Measurements from ENCODE around the gene CEP57L1. TPM values are rescaled to one million over a fixed set of nuclear protein-coding genes. Genes with fewer than 3 reads are reported as not detected.

Gene CEP57L1
- total and polyA plus RNA-seq, 2 experiments from 2014 or later, result 17.1 to 20.2 TPM

DNA sequence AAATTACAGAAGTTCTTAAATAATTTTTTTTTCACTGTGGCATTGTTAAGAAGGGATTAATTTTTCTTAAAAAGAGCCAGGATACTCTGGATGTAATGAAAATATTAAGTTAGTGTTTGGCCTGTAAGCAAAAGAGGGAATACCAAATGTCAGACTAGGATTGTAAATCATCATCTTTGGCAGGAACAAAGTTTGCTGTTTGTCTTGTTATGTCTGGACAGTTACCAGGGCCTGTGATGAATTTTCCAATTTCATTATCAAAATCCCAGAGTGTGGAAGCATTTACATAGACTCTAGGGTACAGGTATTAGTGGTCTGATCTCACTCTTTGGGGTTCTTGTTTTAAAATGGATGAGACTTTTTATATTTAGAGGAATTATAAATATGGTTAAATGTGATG lies 26.1 kb downstream of the CEP57L1 start:
- Histone ChIP-seq H3K4me3 (no peak overlapping the region), H3K27ac (ENCODE audit: low read depth) (no peak overlapping the region), H3K36me3 (ENCODE audit: insufficient read depth) (no peaks in the 10 kb centered on the region), H3F3A (replicated peaks; ENCODE audit: low read depth) (no peaks in the 10 kb centered on the region), H3K79me2 (replicated peaks; ENCODE audit: insufficient read depth) (no peaks in the 10 kb centered on the region), H3K4me2 (no peak overlapping the region), H3K27me3 (ENCODE audit: insufficient read depth) (no peaks in the 10 kb centered on the region), H4K20me1 (replicated peaks; ENCODE audit: insufficient read depth) (no peaks in the 10 kb centered on the region), H3K9me2 (ENCODE audit: insufficient read depth) (no peaks in the 10 kb centered on the region), H3K4me1 (ENCODE audit: insufficient read depth) (no peaks in the 10 kb centered on the region), H2AFZ (no peak overlapping the region)
- H3K9me3 Mint-ChIP-seq, result no peaks in the 10 kb centered on the region
- no peaks in the 10 kb centered on the region for H3K4me1 Mint-ChIP-seq
- no peaks in the 10 kb centered on the region for H3K36me3 Mint-ChIP-seq (ENCODE audit: low read depth)
- no peak overlapping the region for H3K27ac Mint-ChIP-seq
- no peak overlapping the region for H3K4me3 Mint-ChIP-seq
- no peaks in the 10 kb centered on the region for H3K27me3 Mint-ChIP-seq (ENCODE audit: insufficient read depth, low read depth, poor library complexity)
- DNase-seq (ENCODE audit: low spot score), result no peak
- ATAC-seq, result no peak
- no peak for TF ChIP-seq POLR2AphosphoS5 (IDR thresholded peaks at IDR 0.05; ENCODE audit: low read depth)
- no peak for TF ChIP-seq NANOG (IDR thresholded peaks at IDR 0.05; ENCODE audit: borderline replicate concordance)
- TF ChIP-seq, protein P1, sequence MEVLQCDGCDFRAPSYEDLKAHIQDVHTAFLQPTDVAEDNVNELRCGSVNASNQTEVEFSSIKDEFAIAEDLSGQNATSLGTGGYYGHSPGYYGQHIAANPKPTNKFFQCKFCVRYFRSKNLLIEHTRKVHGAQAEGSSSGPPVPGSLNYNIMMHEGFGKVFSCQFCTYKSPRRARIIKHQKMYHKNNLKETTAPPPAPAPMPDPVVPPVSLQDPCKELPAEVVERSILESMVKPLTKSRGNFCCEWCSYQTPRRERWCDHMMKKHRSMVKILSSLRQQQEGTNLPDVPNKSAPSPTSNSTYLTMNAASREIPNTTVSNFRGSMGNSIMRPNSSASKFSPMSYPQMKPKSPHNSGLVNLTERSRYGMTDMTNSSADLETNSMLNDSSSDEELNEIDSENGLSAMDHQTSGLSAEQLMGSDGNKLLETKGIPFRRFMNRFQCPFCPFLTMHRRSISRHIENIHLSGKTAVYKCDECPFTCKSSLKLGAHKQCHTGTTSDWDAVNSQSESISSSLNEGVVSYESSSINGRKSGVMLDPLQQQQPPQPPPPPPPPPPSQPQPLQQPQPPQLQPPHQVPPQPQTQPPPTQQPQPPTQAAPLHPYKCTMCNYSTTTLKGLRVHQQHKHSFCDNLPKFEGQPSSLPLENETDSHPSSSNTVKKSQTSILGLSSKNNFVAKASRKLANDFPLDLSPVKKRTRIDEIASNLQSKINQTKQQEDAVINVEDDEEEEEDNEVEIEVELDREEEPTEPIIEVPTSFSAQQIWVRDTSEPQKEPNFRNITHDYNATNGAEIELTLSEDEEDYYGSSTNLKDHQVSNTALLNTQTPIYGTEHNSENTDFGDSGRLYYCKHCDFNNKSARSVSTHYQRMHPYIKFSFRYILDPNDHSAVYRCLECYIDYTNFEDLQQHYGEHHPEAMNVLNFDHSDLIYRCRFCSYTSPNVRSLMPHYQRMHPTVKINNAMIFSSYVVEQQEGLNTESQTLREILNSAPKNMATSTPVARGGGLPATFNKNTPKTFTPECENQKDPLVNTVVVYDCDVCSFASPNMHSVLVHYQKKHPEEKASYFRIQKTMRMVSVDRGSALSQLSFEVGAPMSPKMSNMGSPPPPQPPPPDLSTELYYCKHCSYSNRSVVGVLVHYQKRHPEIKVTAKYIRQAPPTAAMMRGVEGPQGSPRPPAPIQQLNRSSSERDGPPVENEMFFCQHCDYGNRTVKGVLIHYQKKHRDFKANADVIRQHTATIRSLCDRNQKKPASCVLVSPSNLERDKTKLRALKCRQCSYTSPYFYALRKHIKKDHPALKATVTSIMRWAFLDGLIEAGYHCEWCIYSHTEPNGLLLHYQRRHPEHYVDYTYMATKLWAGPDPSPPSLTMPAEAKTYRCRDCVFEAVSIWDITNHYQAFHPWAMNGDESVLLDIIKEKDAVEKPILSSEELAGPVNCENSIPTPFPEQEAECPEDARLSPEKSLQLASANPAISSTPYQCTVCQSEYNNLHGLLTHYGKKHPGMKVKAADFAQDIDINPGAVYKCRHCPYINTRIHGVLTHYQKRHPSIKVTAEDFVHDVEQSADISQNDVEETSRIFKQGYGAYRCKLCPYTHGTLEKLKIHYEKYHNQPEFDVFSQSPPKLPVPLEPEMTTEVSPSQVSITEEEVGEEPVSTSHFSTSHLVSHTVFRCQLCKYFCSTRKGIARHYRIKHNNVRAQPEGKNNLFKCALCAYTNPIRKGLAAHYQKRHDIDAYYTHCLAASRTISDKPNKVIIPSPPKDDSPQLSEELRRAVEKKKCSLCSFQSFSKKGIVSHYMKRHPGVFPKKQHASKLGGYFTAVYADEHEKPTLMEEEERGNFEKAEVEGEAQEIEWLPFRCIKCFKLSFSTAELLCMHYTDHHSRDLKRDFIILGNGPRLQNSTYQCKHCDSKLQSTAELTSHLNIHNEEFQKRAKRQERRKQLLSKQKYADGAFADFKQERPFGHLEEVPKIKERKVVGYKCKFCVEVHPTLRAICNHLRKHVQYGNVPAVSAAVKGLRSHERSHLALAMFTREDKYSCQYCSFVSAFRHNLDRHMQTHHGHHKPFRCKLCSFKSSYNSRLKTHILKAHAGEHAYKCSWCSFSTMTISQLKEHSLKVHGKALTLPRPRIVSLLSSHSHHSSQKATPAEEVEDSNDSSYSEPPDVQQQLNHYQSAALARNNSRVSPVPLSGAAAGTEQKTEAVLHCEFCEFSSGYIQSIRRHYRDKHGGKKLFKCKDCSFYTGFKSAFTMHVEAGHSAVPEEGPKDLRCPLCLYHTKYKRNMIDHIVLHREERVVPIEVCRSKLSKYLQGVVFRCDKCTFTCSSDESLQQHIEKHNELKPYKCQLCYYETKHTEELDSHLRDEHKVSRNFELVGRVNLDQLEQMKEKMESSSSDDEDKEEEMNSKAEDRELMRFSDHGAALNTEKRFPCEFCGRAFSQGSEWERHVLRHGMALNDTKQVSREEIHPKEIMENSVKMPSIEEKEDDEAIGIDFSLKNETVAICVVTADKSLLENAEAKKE (CRISPR knock-in tag; IDR thresholded peaks at IDR 0.05), result no peak
- no peak for TF ChIP-seq STAT1 (IDR thresholded peaks at IDR 0.05; ENCODE audit: unreplicated experiment)
- no peak for TF ChIP-seq JUNB (IDR thresholded peaks at IDR 0.05; ENCODE audit: unreplicated experiment)
- TF ChIP-seq, protein P2, sequence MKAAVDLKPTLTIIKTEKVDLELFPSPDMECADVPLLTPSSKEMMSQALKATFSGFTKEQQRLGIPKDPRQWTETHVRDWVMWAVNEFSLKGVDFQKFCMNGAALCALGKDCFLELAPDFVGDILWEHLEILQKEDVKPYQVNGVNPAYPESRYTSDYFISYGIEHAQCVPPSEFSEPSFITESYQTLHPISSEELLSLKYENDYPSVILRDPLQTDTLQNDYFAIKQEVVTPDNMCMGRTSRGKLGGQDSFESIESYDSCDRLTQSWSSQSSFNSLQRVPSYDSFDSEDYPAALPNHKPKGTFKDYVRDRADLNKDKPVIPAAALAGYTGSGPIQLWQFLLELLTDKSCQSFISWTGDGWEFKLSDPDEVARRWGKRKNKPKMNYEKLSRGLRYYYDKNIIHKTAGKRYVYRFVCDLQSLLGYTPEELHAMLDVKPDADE (IDR thresholded peaks at IDR 0.05), result no peak
- TF ChIP-seq, protein P3, sequence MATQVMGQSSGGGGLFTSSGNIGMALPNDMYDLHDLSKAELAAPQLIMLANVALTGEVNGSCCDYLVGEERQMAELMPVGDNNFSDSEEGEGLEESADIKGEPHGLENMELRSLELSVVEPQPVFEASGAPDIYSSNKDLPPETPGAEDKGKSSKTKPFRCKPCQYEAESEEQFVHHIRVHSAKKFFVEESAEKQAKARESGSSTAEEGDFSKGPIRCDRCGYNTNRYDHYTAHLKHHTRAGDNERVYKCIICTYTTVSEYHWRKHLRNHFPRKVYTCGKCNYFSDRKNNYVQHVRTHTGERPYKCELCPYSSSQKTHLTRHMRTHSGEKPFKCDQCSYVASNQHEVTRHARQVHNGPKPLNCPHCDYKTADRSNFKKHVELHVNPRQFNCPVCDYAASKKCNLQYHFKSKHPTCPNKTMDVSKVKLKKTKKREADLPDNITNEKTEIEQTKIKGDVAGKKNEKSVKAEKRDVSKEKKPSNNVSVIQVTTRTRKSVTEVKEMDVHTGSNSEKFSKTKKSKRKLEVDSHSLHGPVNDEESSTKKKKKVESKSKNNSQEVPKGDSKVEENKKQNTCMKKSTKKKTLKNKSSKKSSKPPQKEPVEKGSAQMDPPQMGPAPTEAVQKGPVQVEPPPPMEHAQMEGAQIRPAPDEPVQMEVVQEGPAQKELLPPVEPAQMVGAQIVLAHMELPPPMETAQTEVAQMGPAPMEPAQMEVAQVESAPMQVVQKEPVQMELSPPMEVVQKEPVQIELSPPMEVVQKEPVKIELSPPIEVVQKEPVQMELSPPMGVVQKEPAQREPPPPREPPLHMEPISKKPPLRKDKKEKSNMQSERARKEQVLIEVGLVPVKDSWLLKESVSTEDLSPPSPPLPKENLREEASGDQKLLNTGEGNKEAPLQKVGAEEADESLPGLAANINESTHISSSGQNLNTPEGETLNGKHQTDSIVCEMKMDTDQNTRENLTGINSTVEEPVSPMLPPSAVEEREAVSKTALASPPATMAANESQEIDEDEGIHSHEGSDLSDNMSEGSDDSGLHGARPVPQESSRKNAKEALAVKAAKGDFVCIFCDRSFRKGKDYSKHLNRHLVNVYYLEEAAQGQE (IDR thresholded peaks at IDR 0.05; ENCODE audit: unreplicated experiment), result no peak
- TF ChIP-seq ZNF114 (CRISPR knock-in tag; IDR thresholded peaks at IDR 0.05), result no peak
- TF ChIP-seq EZH2 (IDR thresholded peaks at IDR 0.05; ENCODE audit: low read depth, unreplicated experiment), result no peak
- TF ChIP-seq, protein P4, sequence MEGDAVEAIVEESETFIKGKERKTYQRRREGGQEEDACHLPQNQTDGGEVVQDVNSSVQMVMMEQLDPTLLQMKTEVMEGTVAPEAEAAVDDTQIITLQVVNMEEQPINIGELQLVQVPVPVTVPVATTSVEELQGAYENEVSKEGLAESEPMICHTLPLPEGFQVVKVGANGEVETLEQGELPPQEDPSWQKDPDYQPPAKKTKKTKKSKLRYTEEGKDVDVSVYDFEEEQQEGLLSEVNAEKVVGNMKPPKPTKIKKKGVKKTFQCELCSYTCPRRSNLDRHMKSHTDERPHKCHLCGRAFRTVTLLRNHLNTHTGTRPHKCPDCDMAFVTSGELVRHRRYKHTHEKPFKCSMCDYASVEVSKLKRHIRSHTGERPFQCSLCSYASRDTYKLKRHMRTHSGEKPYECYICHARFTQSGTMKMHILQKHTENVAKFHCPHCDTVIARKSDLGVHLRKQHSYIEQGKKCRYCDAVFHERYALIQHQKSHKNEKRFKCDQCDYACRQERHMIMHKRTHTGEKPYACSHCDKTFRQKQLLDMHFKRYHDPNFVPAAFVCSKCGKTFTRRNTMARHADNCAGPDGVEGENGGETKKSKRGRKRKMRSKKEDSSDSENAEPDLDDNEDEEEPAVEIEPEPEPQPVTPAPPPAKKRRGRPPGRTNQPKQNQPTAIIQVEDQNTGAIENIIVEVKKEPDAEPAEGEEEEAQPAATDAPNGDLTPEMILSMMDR (conservative IDR thresholded peaks at IDR 0.05; ENCODE audit: low read depth in 2 of 2), result no peak
- no peak for TF ChIP-seq EZH2phosphoT487 (IDR thresholded peaks at IDR 0.05; ENCODE audit: unreplicated experiment)
- no peak for TF ChIP-seq CREB1 (CRISPR knock-in tag; IDR thresholded peaks at IDR 0.05; ENCODE audit: low read depth)
- TF ChIP-seq ZNF331 (CRISPR knock-in tag; IDR thresholded peaks at IDR 0.05; ENCODE audit: low read depth), result no peak

All from GM23338 (cell line).